Right renal cortex interstitium (tissue), 3 donors: Measurements from ENCODE around the gene THAP7. TPM values are rescaled to one million over a fixed set of nuclear protein-coding genes. Genes with fewer than 3 reads are reported as not detected.

Experiments used
- DNase-seq, 3 donors: peaks; one replicate each; pipeline ENCODE4 v3.0.0-alpha.2; 2013; ENCODE audit warnings: low read depth in 3 of 3, low spot score in 2 of 3
- polyA plus RNA-seq, 3 donors: library from polyadenylated mRNA; unstranded; fragments of 120-200 nt; gene quantifications; one replicate each; pipeline ENCODE4 v1.2.1, GENCODE V29; 2013; ENCODE audit not compliant: insufficient read length in 3 of 3

THAP7 gene
- polyA plus RNA-seq, 3 donors = 15.4 to 17.2 (median 16.1) TPM

DNA sequence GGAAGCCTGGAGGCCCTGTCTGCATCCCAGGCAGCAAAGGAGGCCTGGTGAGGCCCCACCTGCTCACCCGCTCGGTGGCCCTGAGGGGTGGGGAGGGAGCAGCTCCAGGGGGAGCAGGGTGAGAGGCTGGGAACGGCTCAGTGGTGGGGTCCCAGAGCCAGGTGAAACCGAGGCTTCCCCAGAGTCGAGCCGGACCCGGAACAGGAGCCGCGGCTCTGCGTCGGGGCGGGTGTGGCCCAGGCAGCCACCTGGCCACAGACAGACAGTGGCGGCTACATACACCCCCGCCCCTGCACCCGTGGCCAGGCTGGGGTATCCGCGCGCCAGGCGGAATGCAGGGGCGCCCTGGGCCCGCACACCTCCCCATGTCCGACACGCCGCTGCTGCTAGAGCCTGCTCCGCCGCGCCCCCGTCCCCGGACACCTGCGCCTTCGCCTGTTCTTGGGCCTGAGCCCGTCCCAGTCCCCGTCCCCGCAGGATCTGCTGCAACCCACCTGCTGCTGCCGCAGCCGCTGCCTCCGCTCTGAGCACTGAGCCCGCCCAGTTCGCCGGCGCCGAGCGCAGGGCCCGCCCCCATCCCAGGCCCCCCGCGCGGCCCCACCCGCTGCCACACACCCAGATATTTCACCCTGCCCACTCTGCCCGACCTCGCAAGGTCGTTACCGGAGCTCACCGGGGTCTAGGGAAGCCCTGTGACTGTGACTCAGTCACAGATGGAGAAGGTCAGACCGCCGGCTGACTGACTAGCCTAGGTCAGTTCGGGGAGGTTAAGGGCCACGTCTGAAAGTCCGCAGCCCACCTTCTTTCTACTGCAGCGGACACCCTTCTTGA is 30.3 kb upstream of the THAP7 start, which contains the start of gene SLC7A4:
TSS of gene SLC7A4 (minus strand) at position 525 of the 831 bp plus-strand sequence. CDS start 749 bp downstream, outside the sequence.
- no peak for DNase-seq

GRCh38 chr22:21031545-21032036 is 29.7 kb upstream of the THAP7 start:
- DNase-seq = no peak

- no peak for DNase-seq
Observed at GRCh38 chr22:21030621-21031544, 29.0 kb upstream of the THAP7 start.

DNA sequence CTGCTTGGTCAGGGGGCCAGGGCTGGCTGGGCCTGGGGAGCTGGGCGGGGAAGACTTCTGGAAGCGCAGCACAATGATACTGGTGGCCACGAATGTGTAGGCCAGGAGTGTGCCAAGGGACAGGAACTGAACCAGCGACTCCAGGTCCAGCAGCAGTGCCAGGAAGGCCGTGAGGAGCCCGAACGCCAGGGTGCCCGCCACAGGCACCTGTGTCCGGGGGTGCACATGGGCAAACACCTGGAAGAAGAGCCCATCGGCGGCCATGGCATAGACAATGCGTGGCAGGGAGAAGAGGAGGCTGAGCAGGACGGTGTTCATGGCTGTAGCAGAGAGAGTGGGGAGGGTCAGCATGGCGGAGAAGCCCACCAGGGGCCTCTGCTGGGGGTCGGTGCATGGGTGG is 28.1 kb upstream of the THAP7 start:
- no peak for DNase-seq

GRCh38 chr22:21029486-21030025 is 27.6 kb upstream of the THAP7 start:
- no peak for DNase-seq

DNA sequence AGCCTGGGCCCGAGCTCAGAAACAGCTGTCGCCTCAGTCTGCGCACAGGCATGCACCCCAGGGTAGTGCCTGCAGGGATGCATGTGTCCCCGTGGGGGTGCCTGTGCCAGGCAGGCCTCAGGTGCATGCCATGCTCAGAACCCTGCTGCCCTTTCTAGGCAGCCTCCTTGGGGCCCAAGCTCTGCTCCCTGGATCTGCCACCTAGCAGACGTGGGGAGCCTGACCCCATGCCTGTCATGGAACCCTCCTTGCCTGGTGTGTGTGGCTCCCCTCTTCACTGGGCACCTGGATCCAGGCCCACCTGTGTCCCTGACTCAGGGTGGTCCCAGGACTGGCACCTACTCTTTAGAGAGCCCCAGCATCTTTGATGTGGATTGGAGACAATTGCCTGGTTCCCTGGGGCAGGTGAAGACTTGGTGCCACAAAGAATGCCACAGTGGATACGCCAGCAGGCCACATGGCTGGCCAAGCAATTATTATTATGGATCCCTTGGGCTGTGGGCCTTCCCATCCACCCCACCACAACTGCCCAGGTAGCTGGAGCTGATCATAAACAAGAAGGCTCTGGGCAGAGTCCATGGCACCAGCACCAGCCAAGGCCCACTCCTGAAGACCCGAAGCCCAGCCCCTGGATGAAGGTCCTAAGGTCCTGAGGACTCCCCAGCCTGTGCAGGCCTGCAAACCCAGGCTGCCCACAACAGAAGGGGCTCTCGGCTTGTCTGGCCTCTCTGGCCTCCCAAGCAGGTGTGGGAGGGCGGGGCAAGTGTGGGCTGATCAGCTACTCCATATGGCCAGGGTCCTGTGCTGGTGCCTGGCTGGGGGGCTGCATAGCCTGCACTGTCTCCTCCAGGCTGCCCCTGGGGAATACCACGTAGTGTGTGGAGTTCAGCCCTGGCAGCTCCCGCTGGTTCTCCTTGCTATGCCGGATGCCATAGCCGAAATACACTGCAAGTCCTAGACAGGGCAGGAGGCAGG is 26.6 kb upstream of the THAP7 start:
- DNase-seq = no peak

GRCh38 chr22:21026783-21027692 is 25.1 kb upstream of the THAP7 start:
- DNase-seq = no peak

GRCh38 chr22:21025763-21026755 is 24.1 kb upstream of the THAP7 start:
- no peak for DNase-seq

DNA sequence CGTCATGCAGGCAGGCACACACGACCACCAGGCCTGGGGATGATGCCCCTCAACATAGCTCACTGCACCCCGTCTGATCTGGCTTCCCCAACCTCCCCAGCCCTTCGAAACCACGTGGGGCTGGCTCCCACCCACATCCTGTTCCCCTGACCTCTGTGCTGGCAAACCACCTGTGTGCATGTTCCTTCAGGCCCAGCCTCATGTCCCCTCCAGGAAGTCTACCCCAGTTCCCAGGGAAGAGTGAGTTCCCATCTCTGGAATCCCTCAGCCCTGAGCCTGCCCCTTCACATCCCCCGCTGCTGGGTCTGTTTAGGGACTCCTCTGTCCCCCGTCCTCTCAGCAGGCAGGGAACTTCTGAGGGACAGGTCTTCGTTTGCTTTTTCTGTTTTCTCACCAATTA is 23.3 kb upstream of the THAP7 start:
- DNase-seq = no peak

DNA sequence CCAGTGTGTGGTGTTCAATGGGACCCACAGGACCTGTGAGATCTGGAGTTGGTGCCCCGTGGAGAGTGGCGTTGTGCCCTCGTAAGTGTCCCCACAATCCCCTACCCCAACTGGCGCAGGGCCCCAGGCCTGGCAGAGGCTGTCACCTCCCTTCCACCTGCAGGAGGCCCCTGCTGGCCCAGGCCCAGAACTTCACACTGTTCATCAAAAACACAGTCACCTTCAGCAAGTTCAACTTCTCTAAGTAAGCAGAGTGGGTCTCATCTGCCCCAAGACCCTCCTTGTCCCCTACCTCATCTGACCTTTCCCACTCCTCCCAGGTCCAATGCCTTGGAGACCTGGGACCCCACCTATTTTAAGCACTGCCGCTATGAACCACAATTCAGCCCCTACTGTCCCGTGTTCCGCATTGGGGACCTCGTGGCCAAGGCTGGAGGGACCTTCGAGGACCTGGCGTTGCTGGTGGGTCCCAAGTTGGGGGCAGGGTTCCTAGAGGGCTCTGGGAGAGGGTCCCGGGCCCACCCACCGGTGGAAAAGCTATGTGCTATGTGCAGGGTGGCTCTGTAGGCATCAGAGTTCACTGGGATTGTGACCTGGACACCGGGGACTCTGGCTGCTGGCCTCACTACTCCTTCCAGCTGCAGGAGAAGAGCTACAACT is 21.2 kb upstream of the THAP7 start:
- DNase-seq = no peak

GRCh38 chr22:21022507-21022906 is 20.6 kb upstream of the THAP7 start:
- no peak for DNase-seq

- no peak for DNase-seq
Observed at GRCh38 chr22:21020802-21021429, 19.0 kb upstream of the THAP7 start.

DNA sequence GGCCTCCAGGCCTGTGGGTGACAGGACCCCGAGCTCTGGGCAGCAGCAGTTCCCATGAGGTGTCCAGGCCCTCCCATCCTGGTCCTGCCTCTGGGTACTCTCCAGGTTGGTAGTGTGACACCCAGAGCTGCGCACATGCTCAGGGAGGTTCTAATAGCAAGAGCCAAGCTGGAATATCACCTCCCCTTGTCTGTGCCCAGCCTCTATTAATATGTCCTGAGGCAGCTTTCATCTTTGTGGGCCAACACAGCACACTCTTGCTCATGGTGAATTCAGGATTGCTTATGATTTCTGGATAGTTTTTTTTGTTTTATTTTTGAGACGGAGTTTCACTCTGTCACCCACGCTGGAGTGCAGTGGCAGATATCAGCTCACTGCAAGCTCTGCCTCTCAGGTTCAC is 16.4 kb upstream of the THAP7 start:
- DNase-seq = no peak

GRCh38 chr22:21016644-21017420 is 14.9 kb upstream of the THAP7 start:
- DNase-seq = no peak

- no peak for DNase-seq
Observed at GRCh38 chr22:21015466-21016006, 13.6 kb upstream of the THAP7 start.
